ENCODE results near the gene ZNF512B. TPM values are rescaled to one million over a fixed set of nuclear protein-coding genes. Genes with fewer than 3 reads are reported as not detected.
"Not testable (repeated sequence)": the region's sequence is repeated elsewhere in the genome, so short reads cannot be mapped to it uniquely, and the experiment has no call there.

Gene ZNF512B, protein sequence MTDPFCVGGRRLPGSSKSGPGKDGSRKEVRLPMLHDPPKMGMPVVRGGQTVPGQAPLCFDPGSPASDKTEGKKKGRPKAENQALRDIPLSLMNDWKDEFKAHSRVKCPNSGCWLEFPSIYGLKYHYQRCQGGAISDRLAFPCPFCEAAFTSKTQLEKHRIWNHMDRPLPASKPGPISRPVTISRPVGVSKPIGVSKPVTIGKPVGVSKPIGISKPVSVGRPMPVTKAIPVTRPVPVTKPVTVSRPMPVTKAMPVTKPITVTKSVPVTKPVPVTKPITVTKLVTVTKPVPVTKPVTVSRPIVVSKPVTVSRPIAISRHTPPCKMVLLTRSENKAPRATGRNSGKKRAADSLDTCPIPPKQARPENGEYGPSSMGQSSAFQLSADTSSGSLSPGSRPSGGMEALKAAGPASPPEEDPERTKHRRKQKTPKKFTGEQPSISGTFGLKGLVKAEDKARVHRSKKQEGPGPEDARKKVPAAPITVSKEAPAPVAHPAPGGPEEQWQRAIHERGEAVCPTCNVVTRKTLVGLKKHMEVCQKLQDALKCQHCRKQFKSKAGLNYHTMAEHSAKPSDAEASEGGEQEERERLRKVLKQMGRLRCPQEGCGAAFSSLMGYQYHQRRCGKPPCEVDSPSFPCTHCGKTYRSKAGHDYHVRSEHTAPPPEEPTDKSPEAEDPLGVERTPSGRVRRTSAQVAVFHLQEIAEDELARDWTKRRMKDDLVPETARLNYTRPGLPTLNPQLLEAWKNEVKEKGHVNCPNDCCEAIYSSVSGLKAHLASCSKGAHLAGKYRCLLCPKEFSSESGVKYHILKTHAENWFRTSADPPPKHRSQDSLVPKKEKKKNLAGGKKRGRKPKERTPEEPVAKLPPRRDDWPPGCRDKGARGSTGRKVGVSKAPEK
- total RNA-seq, result 10 to 100 TPM; 24.5 to 27.6 TPM
- polyA plus RNA-seq (ENCODE audit: insufficient read depth, low read depth, low replicate concordance), result 16.7 TPM
- long read RNA-seq, donor 1, full-length matches to known transcripts, result 1 of 1 reads
- long read RNA-seq, donor 1, partial matches to known transcripts, result 0 of 1 reads
- long read RNA-seq, donor 1, other reads (novel, unspliced or antisense), result 0 of 1 reads
- long read RNA-seq, donor 2, result 0 reads

DNA sequence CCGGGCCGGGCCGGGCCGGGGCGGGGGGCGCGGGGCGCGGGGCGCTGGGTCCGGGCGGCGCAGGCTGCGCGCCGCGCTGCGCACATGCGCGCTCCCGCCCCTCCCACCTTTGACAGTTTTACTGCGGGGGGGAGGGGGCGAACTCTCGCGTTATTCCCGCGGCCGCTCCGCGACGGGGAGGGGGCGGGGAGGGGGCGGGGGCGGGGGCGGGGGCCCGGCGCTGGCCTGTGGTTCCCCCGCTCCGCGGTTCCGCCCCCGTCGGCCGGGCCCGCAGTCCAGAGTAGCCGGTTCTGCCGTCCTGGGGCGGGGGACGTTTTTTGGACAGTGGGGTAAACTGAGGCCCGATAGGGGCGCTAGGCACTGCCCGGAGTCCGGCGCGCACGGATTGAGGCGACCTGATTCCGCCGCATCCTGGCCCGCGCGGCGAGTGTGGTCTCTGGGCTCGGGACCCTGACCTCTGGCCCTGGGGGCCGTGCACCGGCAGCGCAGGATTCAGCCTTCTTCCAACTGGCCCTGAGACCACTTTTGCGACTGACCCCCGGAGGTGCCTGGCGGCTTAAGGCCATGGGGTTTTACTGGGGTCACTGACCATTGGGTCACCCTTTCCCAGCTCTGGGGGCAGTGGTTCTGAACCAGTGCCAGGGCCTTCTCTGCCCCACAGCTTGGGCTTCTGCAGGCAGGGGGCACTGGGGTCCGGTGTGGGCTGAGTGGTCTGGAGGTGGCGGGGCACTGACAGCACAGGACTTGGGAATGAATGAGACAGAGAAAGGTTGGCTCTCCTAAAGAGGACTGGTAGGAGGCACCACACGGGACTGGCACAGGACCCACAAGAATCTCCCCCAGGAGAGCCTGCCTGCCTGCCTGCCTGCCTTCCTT, at the start of gene ZNF512B:
ZNF512B (minus strand) TSS at position 93 of the 876 bp plus-strand sequence. CDS start 1,980 bp downstream, outside the sequence.
- no peak for TF ChIP-seq POLR2A (IDR thresholded peaks at IDR 0.05)
- TF ChIP-seq, protein P1, sequence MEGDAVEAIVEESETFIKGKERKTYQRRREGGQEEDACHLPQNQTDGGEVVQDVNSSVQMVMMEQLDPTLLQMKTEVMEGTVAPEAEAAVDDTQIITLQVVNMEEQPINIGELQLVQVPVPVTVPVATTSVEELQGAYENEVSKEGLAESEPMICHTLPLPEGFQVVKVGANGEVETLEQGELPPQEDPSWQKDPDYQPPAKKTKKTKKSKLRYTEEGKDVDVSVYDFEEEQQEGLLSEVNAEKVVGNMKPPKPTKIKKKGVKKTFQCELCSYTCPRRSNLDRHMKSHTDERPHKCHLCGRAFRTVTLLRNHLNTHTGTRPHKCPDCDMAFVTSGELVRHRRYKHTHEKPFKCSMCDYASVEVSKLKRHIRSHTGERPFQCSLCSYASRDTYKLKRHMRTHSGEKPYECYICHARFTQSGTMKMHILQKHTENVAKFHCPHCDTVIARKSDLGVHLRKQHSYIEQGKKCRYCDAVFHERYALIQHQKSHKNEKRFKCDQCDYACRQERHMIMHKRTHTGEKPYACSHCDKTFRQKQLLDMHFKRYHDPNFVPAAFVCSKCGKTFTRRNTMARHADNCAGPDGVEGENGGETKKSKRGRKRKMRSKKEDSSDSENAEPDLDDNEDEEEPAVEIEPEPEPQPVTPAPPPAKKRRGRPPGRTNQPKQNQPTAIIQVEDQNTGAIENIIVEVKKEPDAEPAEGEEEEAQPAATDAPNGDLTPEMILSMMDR (IDR thresholded peaks at IDR 0.05), result no peak
- peaks cover 12% of the 10 kb centered on the region for H3K4me1 ChIP-seq
- 3 to 14% methylated on average over 3 to 72 of the region's 73 CpGs for WGBS, 2 donors
- intact Hi-C loops (cut with DNase I; ENCODE audit: low total_unique reads), result no loop called here
- H3K9me3 ChIP-seq, result no peaks in the 10 kb centered on the region
- no peaks in the 10 kb centered on the region for H3K36me3 ChIP-seq (ENCODE audit: low read depth, missing control alignments)
- peak within 1 kb of the TSS; percentile 63 to 69 for H3K4me3 ChIP-seq
- DNase-seq, result peak; percentile 79
- H3K27me3 ChIP-seq, result no peaks in the 10 kb centered on the region
- H3K27ac ChIP-seq, result peak within 1 kb of the TSS in 1 of 2 donors; percentile 75

DNA sequence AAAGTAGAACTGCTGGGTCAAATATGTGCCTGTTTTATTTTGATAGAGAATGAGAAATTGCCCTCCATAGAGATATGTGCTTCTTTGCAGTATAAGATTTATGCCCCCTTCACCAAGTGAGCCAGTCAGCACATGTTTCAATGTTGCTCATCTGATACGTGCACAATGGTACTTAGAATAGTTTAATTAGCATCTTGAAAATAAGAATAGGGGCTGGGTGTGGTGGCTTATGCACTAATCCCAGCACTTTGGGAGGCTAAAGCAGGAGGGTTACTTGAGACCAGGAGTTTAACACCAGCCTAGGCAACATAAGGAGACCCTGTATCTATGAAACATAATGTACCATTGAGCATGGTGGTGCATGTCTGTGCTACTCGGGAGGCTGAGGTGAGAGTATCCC, 45.9 kb upstream of the ZNF512B start:
- no peaks in the 10 kb centered on the region for H3K9me3 ChIP-seq
- intact Hi-C loops (cut with DNase I; ENCODE audit: low total_unique reads), result no loop called here
- no peak overlapping the region for H3K27ac ChIP-seq
- no peaks in the 10 kb centered on the region for H3K4me1 ChIP-seq
- no peak overlapping the region for H3K4me3 ChIP-seq
- no peak for TF ChIP-seq POLR2A (IDR thresholded peaks at IDR 0.05)
- H3K36me3 ChIP-seq (ENCODE audit: low read depth, missing control alignments), result no peaks in the 10 kb centered on the region
- WGBS, 2 donors, result 72 to 76% methylated on average over 2 of the region's 2 CpGs
- DNase-seq, result no peak
- no peaks in the 10 kb centered on the region for H3K27me3 ChIP-seq

DNA sequence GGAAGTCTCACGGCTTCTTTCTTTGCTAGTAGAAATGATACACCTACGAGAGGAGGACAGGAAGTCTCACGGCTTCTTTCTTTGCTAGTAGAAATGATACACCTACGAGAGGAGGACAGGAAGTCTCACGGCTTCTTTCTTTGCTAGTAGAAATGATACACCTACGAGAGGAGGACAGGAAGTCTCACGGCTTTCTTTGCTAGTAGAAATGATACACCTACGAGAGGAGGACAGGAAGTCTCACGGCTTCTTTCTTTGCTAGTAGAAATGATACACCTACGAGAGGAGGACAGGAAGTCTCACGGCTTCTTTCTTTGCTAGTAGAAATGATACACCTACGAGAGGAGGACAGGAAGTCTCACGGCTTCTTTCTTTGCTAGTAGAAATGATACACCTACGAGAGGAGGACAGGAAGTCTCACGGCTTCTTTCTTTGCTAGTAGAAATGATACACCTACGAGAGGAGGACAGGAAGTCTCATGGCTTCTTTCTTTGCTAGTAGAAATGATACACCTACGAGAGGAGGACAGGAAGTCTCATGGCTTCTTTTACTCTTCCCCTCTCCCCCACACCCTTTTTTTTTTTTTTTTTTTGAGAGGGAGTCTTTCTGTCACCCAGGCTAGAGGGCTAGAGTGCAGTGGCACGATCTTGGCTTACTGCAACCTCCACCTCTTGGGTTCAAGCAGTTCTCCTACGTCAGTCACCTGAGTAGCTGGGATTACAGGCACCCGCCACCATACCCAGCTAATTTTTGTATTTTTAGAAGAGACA, 42.8 kb upstream of the ZNF512B start:
- H3K4me3 ChIP-seq; H3K27ac ChIP-seq; H3K36me3 ChIP-seq (ENCODE audit: low read depth, missing control alignments); H3K4me1 ChIP-seq; H3K27me3 ChIP-seq; DNase-seq; H3K9me3 ChIP-seq; intact Hi-C loops (cut with DNase I; ENCODE audit: low total_unique reads): not testable (repeated sequence)
- 86 to 94% methylated on average over 10 of the region's 20 CpGs for WGBS, 2 donors

DNA sequence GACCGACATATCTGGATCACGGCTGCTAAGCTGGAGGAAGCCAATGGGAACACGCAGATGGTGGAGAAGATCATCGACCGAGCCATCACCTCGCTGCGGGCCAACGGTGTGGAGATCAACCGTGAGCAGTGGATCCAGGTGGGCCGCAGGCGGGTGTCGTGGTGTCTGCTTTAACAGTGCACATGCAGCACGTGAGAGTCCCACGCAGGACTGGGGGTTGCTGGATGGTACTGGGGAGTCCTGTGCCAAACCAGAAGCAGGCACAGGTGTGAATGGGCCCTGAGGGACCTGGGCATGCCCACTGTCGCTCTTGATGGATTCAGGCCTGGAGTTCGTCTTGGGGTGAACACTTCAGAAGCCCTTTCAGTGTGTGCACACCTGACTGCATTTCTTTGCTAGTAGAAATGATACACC, 41.6 kb upstream of the ZNF512B start:
- Histone ChIP-seq H3K4me3 (no peak overlapping the region), H3K27ac (no peak overlapping the region), H3K27me3 (no peaks in the 10 kb centered on the region), H3K36me3 (ENCODE audit: low read depth, missing control alignments) (no peaks in the 10 kb centered on the region), H3K4me1 (no peaks in the 10 kb centered on the region), H3K9me3 (no peaks in the 10 kb centered on the region)
- intact Hi-C loops (cut with DNase I; ENCODE audit: low total_unique reads), result no loop called here
- TF ChIP-seq, protein P1 (IDR thresholded peaks at IDR 0.05), result no peak
- TF ChIP-seq POLR2A (IDR thresholded peaks at IDR 0.05), result no peak
- no peak for DNase-seq
- 96 to 97% methylated on average over 16 of the region's 16 CpGs for WGBS, 2 donors
